ENCODE data around the gene GPR15.

DNA sequence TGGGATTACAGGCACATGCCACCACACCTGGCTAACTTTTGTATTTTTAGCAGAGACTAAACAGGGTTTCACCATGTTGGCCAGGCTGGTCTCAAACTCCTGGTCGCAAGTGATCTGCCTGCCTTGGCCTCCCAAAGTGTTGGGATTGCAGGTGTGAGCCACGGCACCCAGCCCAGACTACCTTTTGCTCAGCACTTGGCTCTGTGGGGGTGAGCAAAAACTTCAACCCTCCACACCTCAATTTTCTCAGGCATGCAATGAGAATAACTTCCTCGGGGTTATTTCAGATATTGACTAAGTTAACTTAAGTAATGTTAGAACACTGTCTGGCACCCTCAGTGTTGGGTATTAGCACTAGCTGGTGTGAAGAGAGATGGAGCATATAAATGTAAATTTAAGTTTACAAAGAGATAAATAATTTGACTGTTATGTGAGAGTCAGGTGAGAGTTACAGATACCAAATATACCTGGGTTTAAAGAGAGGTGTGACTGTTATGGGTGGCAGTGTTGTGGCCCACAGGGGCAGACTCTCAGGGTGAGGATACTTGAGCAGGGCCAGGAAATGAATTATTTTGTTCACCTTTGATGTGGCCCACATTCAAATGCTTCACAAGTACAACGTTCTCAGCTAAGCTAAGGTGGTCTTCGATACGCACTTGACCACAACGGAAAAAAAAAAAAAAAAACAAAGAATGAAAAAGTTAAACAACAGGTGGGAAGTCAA, 32.7 kb downstream of the GPR15 start:
- TF ChIP-seq, protein P1, sequence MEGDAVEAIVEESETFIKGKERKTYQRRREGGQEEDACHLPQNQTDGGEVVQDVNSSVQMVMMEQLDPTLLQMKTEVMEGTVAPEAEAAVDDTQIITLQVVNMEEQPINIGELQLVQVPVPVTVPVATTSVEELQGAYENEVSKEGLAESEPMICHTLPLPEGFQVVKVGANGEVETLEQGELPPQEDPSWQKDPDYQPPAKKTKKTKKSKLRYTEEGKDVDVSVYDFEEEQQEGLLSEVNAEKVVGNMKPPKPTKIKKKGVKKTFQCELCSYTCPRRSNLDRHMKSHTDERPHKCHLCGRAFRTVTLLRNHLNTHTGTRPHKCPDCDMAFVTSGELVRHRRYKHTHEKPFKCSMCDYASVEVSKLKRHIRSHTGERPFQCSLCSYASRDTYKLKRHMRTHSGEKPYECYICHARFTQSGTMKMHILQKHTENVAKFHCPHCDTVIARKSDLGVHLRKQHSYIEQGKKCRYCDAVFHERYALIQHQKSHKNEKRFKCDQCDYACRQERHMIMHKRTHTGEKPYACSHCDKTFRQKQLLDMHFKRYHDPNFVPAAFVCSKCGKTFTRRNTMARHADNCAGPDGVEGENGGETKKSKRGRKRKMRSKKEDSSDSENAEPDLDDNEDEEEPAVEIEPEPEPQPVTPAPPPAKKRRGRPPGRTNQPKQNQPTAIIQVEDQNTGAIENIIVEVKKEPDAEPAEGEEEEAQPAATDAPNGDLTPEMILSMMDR (IDR thresholded peaks at IDR 0.05; ENCODE audit: low read depth, low read length), result no peak
- TF ChIP-seq POLR2A (IDR thresholded peaks at IDR 0.05; ENCODE audit: extremely low read depth, insufficient read length), result no peak
